Choroid plexus epithelial cell (primary cell): Measurements from ENCODE around the gene MYO5A.
A peak's percentile ranks its signal among the peaks of the same experiment; 100 is the strongest.

Experiments used
- DNase-seq: peaks from one replicate; pipeline ENCODE4 v3.0.0-alpha.2; 2010; ENCODE audit warnings: low read depth
- H3K4me3 ChIP-seq: 2 replicates; pipeline ENCODE4 v1.5.1; 2011; ENCODE audit warnings: low read depth, mild to moderate bottlenecking, control low read depth, low read length, moderate library complexity
- TF ChIP-seq, protein P1 (sequence below): conservative IDR thresholded peaks from 2 replicates; pipeline ENCODE4 v1.5.1; 2011; ENCODE audit warnings: low read depth, mild to moderate bottlenecking, control low read depth, inconsistent platforms, low read length, moderate library complexity

The MYO5A gene

DNA sequence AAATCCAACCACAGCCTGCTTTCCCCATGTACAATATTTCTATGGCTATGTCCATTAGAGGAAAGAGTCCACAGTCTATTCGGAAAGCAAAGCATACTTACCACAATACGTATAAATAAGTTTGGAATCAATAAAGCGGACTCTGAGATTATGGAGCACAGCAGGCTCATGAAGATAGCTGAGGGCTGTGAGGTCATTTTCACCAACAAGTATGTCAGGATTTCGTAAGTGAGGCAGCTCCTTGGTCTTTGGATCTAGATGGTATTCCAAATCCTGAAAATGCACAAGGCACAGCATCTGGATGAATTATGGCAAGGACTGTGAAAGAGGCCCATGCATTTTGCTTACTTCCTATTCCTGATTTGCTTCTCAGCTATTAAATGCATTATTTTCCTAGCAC, 100.4 kb downstream of the MYO5A start:
- no peak overlapping the region for H3K4me3 ChIP-seq
- no peak for DNase-seq
- TF ChIP-seq, protein P1, sequence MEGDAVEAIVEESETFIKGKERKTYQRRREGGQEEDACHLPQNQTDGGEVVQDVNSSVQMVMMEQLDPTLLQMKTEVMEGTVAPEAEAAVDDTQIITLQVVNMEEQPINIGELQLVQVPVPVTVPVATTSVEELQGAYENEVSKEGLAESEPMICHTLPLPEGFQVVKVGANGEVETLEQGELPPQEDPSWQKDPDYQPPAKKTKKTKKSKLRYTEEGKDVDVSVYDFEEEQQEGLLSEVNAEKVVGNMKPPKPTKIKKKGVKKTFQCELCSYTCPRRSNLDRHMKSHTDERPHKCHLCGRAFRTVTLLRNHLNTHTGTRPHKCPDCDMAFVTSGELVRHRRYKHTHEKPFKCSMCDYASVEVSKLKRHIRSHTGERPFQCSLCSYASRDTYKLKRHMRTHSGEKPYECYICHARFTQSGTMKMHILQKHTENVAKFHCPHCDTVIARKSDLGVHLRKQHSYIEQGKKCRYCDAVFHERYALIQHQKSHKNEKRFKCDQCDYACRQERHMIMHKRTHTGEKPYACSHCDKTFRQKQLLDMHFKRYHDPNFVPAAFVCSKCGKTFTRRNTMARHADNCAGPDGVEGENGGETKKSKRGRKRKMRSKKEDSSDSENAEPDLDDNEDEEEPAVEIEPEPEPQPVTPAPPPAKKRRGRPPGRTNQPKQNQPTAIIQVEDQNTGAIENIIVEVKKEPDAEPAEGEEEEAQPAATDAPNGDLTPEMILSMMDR = no peak

DNA sequence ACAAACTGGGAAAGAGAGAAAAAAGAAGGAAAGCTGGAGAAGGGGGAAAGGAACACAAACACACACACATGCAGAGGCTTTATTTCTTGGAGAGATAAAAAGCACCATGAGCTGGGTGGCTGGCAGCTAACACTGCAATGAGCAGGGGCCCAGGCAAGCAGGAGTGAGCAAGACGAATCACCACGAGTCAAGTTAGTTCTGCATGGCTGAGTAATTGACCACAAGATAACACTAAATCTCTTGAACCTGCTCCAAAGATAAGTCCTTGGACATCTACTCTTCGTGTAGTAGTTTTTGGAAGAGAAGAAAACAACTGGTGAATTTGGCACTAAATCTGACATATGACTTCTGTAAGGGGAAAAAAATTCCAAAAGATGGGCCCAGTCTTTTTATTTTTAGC, 100.9 kb downstream of the MYO5A start:
- TF ChIP-seq, protein P1 = no peak
- H3K4me3 ChIP-seq = no peak overlapping the region
- DNase-seq = peak; percentile 81

DNA sequence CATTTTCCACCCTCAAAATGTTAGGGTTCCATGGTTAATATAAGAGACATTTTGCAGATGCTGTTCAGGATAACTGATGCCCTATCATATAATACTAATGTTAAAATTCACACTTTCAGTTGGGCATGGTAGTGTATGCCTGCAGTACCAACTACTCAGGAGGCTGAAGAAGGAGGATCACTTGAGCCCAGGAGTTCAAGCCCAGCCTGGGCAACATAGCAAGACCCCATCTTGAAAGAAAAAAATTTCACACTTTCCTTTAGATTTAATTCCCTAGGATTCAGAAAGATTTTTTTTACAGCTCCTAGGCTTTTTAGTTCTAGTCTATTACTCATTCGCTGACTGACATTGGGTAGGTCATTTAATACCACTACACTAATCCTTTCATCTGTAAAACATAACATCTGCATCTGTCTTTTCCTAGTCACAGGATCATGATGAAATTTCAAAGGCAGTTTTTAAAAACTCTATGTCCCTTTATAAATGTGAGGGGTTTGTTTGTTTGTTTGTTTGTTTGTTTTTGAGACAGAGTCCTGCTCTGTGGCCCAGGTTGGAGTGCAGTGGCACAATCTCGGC, 103.7 kb downstream of the MYO5A start:
- H3K4me3 ChIP-seq = no peak overlapping the region
- no peak for DNase-seq
- TF ChIP-seq, protein P1 = no peak

DNA sequence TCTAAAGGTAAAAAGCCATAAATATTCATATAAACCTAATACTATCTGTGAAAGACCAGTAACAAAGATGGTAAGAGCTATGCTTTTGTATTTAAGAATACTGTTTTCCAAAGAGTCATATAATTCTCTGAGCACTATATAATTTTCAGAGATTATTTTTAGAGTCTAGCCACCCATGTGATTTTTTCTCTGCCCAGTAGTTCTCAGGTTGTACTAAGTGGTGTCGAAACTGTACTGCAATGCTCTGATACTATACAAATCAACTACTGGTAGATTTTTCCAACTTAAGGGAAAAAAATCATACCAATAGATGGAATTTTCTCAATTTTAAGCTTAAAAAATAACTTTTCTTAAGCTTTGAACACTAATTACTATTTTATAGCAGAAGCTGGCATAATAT, 104.8 kb downstream of the MYO5A start:
- TF ChIP-seq, protein P1 = no peak
- H3K4me3 ChIP-seq = no peak overlapping the region
- peak; percentile 31 for DNase-seq

DNA sequence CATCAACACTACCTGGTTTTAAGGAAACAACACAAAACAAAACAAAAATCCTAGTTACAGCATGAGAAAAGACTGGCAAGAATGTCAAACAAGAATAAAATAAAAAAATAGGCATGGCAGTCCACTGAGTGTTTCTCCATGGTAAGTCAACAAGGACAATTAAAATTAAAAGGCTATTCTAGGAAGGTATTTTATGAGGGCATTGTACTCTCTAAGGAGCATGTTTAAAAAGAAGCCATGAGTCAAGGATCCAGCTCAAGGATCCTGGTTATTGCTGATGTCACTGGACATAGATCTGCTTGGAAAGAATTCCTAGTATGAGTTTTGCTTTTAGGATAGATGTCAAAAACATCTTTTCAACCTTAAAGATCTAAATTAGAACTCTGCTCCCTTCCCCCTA, 106.7 kb downstream of the MYO5A start:
- H3K4me3 ChIP-seq = no peak overlapping the region
- TF ChIP-seq, protein P1 = no peak
- no peak for DNase-seq

DNA sequence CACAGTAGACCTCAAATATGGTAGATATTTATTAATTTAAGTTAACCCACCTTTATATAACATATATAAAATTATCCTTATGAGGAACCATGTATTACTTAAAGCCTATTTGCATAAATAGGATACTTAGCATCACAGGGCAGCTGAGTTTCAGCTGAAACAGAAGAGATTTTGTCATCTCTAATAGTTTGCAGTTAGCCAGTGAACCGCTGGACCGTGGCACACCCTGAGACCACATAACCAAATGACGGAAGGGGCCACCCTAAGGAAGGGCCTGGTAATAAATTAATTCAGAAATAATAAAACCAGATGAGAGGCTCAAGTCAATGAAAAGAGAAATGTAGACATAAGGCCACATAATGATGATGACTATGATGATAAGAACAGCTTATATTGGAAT, 107.7 kb downstream of the MYO5A start:
- H3K4me3 ChIP-seq = no peak overlapping the region

DNA sequence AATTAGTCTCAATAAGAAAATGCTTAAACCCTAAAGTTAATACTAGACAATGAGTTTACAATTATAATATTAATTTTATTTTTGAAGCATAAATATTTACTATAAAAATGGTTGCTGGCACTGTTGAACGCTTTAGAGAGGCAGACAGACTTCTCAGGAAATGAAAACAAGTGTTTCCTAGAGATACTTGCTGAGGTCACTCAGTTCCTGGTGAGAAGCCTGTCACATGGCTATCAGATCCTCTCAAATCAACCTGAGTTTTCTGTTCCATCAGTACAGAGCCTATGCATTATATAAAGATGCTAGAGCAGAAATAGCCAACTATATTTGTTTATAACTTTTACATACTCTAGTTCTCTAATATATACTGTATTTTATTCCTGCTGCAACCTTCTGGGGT, 109.2 kb downstream of the MYO5A start:
- H3K4me3 ChIP-seq = no peak overlapping the region
- TF ChIP-seq, protein P1 = no peak
- DNase-seq = no peak

More for the DNA sequence above, 107.7 kb downstream of the MYO5A start:
- TF ChIP-seq, protein P1 = no peak
- DNase-seq = no peak
